Muscle of back (tissue), 13 donors: ENCODE results near the gene OR2B2. TPM values are rescaled to one million over a fixed set of nuclear protein-coding genes. Genes with fewer than 3 reads are reported as not detected.
"Not testable (repeated sequence)": the region's sequence is repeated elsewhere in the genome, so short reads cannot be mapped to it uniquely, and the experiment has no call there.

Experiments used
- DNase-seq, 3 donors: peaks; one replicate each; pipeline versions ENCODE4 v3.0.0 to v3.0.0-alpha.2; 2013
- long read RNA-seq, 9 donors: transcript quantifications; one replicate each; lab custom pipeline, GENCODE V29; 2026
- polyA plus RNA-seq, 10 donors: library from polyadenylated mRNA; unstranded; fragments of 120-200 nt; gene quantifications; one replicate each; pipeline ENCODE4 v1.2.1, GENCODE V29; 2013; ENCODE audit not compliant: insufficient read length in 10 of 10

OR2B2 gene
- polyA plus RNA-seq: not detected
- long read RNA-seq, donor 1: 0 reads
- long read RNA-seq, donor 2: 0 reads
- long read RNA-seq, donor 3, partial matches to known transcripts: 0 of 2 reads
- long read RNA-seq, donor 3, other reads (novel, unspliced or antisense): 0 of 2 reads
- long read RNA-seq, donor 4: 0 reads
- long read RNA-seq, donor 5: 0 reads
- long read RNA-seq, donor 6, partial matches to known transcripts: 0 of 1 reads
- long read RNA-seq, donor 6, other reads (novel, unspliced or antisense): 0 of 1 reads
- long read RNA-seq, donor 7: 0 reads
- long read RNA-seq, donor 8: 0 reads
- long read RNA-seq, donor 9: 0 reads

- no peak for DNase-seq
Observed at GRCh38 chr6:27911956-27912446, at the start of gene OR2B2. Gene OR2B2 (minus strand): TSS chr6:27912396. CDS start chr6:27912319, 77 bp downstream.

DNA sequence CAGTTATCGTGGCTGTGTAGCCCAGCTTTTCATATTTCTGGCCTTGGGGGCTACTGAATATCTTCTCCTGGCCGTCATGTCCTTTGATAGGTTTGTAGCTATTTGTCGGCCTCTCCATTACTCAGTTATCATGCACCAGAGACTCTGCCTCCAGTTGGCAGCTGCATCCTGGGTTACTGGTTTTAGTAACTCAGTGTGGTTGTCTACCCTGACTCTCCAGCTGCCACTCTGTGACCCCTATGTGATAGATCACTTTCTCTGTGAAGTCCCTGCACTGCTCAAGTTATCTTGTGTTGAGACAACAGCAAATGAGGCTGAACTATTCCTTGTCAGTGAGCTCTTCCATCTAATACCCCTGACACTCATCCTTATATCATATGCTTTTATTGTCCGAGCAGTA, 45.3 kb upstream of the OR2B2 start:
- no peak for DNase-seq

- DNase-seq: no peak
Observed at GRCh38 chr6:27956941-27957340, 44.7 kb upstream of the OR2B2 start, which contains the start of gene OR2B6. Gene OR2B6 (plus strand): TSS chr6:27957241. CDS start chr6:27957241, 0 bp downstream.

GRCh38 chr6:27951040-27951439, 38.8 kb upstream of the OR2B2 start:
- DNase-seq: no peak

DNA sequence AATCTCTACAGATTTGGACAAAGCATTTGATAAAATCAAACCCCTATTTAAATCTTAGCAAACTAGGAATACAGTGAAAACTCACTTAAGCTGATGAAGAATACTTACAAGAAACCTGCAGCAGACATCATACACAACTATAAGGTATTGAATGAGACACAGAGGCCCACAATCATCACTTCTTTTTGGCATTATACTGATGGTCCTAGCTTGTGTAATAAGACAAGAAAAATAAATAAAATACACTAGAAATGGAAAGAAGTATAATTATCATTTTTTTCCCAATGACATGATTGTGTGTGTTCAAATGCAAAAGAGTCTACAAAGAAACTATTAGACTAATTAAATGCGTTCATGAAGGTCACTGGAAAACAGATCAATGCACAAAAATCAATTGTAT, 36.0 kb upstream of the OR2B2 start:
- no peak for DNase-seq

DNA sequence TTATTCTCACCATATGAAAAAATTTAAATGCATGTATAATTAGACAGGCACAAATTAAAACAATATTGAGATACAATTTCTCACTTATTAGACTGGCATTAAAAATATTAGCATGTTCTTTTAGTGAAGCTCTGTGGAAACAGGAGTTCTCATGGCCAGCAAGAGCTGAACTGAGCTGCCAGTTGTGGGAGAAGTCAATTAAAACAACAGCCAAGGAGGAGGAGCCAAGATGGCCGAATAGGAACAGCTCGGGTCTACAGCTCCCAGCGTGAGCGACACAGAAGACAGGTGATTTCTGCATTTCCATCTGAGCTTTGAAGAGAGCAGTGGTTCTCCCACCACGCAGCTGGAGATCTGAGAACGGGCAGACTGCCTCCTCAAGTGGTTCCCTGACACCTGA, 30.9 kb upstream of the OR2B2 start:
- DNase-seq: not testable (repeated sequence)

DNA sequence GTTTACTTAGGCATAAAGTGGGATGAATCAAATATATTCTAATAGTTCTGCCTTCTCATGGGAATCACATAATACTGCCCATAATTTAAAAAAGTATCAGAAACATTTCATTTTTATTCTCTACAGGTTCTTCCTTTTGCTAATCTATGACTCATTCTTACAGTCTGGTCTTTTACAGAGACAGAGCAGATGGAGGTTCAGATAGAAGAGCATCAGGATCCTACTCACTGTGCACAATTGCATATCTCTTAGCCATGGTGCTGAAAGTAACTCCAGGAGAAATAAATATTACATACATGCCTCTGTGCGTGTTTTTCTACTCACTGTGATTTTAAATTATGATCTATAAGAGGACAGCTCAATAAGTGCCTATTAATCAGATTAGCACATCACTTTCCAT, 28.6 kb upstream of the OR2B2 start:
- no peak for DNase-seq

- no peak for DNase-seq
Observed at GRCh38 chr6:27931209-27931608, 19.0 kb upstream of the OR2B2 start.

DNA sequence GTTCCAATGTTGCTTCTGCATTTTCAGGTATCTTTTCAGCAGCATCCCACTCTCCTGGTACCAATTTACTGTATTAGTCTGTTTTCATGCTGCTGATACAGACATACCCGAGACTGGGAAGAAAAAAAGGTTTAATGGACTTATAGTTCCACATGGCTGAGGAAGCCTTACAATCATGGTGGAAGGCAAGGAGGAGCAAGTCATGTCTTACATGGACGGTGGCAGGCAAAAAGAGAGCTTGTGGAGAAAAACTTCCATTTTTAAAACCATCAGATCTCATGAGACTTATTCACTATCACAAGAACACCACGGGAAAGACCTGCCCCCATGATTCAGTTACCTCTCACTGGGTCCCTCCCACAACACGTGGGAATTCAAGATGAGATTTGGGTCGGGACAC, 17.7 kb upstream of the OR2B2 start:
- DNase-seq: not testable (repeated sequence)

DNA sequence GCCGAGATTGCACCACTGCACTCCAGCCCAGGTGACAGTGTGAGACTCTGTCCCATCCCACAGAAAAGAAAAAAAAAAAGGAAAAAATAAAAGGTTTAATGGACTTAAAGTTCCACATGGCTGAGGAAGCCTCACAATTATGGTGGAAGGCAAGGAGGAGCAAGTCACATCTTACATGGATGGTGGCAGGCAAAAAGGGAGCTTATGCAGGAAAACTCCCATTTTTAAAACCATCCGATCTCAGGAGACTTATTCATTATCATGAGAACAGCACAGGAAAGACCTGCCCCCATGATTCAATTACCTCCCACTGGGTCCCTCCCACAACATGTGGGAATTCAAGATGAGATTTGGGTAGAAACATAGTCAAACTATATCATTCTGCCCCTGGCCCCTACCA, 15.8 kb upstream of the OR2B2 start:
- not testable (repeated sequence) for DNase-seq

DNA sequence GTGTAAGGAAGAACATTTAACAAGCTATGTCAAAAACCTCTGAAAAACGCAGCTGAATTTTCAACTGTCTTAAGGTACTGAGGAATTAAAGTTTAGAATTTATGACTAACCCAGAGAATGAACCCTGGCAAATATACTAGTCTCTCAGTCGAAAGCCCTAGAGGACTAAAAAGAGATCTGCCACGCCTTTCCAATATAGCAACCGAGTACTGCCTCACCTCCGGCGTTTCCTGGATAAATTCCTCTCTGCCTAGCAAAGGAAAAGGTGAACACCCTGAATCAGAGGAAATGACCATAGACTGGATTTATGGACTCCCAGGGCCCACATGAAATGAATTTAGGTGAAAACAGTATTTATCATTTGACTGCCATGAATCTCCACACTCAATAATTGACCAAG, 12.0 kb upstream of the OR2B2 start:
- DNase-seq: no peak

GRCh38 chr6:27922949-27923348, 10.8 kb upstream of the OR2B2 start:
- no peak for DNase-seq

- no peak for DNase-seq
Observed at GRCh38 chr6:27908017-27908416, 4.2 kb downstream of the OR2B2 start.

DNA sequence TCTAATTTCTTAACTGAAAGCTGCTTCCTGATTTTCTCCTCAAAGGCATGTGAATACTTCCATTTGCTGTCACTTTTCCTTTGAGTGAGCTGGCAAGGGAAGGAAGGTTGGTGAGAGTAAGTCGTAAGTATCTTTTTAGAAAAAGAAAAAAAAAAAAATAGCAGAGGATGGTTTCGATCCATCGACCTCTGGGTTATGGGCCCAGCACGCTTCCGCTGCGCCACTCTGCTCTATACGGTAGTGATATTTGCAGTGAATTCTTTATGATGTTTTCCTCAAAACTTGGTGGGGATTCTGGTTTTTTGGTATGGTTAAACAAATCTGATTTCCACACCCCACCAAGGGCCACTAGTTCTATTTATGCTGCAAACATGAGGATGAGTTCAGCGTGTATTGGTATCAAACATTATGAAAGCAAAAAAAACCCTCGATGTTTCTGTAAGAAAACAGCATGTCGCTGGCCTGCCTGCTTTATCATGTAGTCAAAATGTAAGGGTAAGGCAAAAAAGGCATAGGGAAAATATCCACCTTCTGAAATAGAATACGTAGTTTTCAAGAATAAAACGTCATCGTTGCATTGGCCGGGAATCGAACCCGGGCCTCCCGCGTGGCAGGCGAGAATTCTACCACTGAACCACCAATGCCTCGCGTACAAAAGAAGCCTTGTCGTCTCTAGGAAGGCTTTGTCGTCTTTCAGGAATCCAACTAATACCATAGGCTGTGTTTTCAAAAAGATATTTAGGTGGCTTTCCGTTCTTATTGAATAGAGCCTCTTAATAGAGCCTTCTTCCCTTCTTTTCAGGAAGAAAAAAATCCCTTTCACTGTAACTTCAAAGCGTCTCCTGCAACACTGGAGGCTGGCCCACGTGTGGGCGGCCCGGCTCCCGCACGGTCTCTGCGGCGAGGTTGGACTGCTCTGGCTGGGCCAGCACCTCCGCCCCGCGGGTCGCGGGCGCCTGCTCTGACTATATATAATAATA, 9.6 kb downstream of the OR2B2 start:
- DNase-seq: peak; percentile 90 to 97 (median 94)

- DNase-seq: no peak
Observed at GRCh38 chr6:27901801-27902200, 10.4 kb downstream of the OR2B2 start.

DNA sequence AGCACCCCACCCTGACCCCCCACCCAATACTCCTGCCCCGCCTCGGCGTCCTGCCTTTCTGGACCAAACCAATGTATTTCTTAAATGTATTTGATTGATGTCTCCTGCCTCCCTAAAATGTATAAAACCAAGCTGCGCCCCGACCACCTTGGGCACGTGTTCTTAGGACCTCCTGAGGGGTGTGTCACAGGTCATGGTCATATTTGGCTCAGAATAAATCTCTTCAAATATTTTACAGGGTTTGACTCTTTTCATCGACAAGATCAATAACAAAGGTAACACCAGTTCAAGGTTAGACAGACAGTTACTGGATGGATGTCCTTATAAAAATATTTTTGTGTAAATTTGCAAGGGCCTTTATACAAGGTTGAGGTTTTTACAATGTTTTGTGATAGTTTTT, 12.0 kb downstream of the OR2B2 start:
- not testable (repeated sequence) for DNase-seq

DNA sequence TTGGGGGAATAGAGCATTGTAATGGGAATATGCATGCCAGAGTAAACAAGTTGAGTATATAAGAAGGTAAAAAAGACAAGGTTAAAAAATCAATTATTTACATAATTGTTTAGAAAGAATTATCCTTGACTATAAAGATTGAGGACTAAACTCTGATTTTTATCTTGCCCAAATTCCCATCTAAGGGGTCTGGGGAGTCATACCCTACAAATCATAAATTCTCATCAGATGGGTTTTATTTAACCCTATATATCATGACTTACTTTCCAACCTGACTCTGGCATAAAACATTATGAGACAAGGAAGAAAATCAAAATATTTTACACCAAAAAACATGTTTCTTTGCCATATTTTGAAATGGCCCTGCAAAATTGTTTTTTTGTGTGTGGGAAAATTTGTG, 12.7 kb downstream of the OR2B2 start:
- no peak for DNase-seq

DNA sequence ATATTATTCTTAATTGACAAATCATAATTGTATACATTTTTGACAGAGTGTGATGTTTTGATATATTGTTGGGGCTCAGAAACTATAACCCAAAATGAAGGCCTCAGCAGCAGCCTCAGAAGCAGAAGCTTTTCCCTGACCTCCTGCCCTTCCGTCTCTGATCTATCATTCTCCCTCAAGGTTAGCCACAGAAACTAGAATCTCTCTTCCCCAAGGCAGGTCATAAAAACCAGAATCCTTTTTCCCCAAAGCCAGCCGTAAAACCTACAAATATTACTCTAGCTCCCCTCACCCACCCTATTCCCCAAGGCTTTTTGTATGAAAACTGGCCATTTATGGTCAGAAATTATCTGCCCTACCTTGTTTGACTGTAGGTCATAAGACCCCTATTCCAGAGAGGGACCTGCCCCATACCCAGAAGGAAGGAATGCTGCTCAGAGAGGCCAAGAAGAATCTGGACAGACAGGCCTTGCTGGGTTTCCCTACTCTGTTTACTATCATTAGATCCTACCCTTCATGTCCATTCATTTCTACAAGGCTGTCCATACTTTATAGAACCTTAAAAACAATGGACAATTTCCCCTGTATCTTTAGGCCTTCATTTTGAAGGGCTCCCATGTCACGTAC, 14.5 kb downstream of the OR2B2 start:
- DNase-seq: no peak

- DNase-seq: no peak
Observed at GRCh38 chr6:27896398-27896796, 15.8 kb downstream of the OR2B2 start.

- DNase-seq: peak; percentile 87 to 94 (median 88)
Observed at GRCh38 chr6:27894839-27895762, 17.1 kb downstream of the OR2B2 start.
